Measurements from ENCODE around the gene LEAP2. TPM values are rescaled to one million over a fixed set of nuclear protein-coding genes. Genes with fewer than 3 reads are reported as not detected.
A peak's percentile ranks its signal among the peaks of the same experiment; 100 is the strongest.

LEAP2 gene
- 4.1 and 4.8 TPM in 2 replicates for polyA plus RNA-seq (2011; rRNA removed)
- 0.76 and 0.95 TPM in 2 replicates for polyA plus RNA-seq (2012; cell fraction: cytosol; rRNA removed)
- polyA plus RNA-seq (2012; cell fraction: nucleus; rRNA removed), result 2.8 and 3.7 TPM in 2 replicates
- 1.6 to 2.1 TPM (median 2.0 TPM) in 3 replicates for polyA plus RNA-seq (2017; fragmentation: RNase III; extraction: RNeasy Plus Mini Kit Qiagen cat#74134 plus additional on column Dnase treatment)
- 1.6 and 2.5 TPM in 2 replicates for polyA minus RNA-seq (2011; rRNA and poly(A)+ RNA removed)

- H3K27ac ChIP-seq, result no peak within 1 kb of the TSS
- ATAC-seq (peak in 1 of 2 experiments; percentile 11; a peak in 2 of 6 replicates), FAIRE-seq (no peak), DNase-seq (ENCODE audit: low read depth in 1 of 2, low spot score in 1 of 2) (peak in 1 of 2 experiments; percentile 15)
- ChIA-PET CTCF (interaction anchor here (0.7 to 5.7 kb wide), 4 partner anchors 9 to 203 kb away, joined by 3 to 24 read pairs (median 13); partner anchors contain the start of gene SHROOM1), POLR2A (no interaction called here)
- WGBS (ENCODE audit: missing lambda C conversion rate), result 60% methylated on average over 6 of the region's 6 CpGs
- H3K9me3 ChIP-seq, result no peaks in the 10 kb centered on the region
- no peak for TF ChIP-seq FOSB (CRISPR knock-in tag; IDR thresholded peaks at IDR 0.05)
- TF ChIP-seq EP300 (IDR thresholded peaks at IDR 0.05), result no peak
- TF ChIP-seq REST (IDR thresholded peaks at IDR 0.05), result no peak
- no peak for TF ChIP-seq E2F6 (IDR thresholded peaks at IDR 0.05; ENCODE audit: borderline replicate concordance, low read depth)
- no peak for TF ChIP-seq GATA3 (IDR thresholded peaks at IDR 0.05; ENCODE audit: borderline replicate concordance)
- TF ChIP-seq SREBF2 (IDR thresholded peaks at IDR 0.05), result no peak
- no peak for TF ChIP-seq RFX5 (IDR thresholded peaks at IDR 0.05)
- TF ChIP-seq MYC (IDR thresholded peaks at IDR 0.05; ENCODE audit: borderline replicate concordance, low read length), result no peak
- no peak for TF ChIP-seq BCL3 (IDR thresholded peaks at IDR 0.05)
- no peak for TF ChIP-seq EHF (CRISPR knock-in tag; IDR thresholded peaks at IDR 0.05)
- TF ChIP-seq RARB (CRISPR knock-in tag; IDR thresholded peaks at IDR 0.05), result no peak
- TF ChIP-seq FOSL2 (IDR thresholded peaks at IDR 0.05), result no peak
- no peak for TF ChIP-seq FOSL2 (CRISPR knock-in tag; IDR thresholded peaks at IDR 0.05)
- peaks cover 7% of the 10 kb centered on the region; the same call in 2 of the 3 replicates for H3K4me1 ChIP-seq
- H3K4me3 ChIP-seq, result no peak within 1 kb of the TSS
- no peak within 1 kb of the TSS for H3K4me2 ChIP-seq
Observed at GRCh38 chr5:132873119-132873929, at the start of gene LEAP2. Gene LEAP2, plus strand, starts transcription at chr5:132873668. Its CDS starts 27 bp downstream, at chr5:132873695.

- CTCF ChIA-PET, result interaction anchor here (0.6 to 7.8 kb wide), 11 partner anchors 9 to 463 kb away, joined by 3 to 64 read pairs (median 6); partner anchors contain the start of genes CCNI2, GDF9 and UQCRQ
- H3K9me3 ChIP-seq, result no peaks in the 10 kb centered on the region
- DNase-seq (ENCODE audit: low read depth in 1 of 2, low spot score in 1 of 2), result no peak
- H3K4me3 ChIP-seq, result no peak overlapping the region
- no peak for FAIRE-seq
- WGBS (ENCODE audit: missing lambda C conversion rate), result 89% methylated on average over 3 of the region's 3 CpGs
- H3K27ac ChIP-seq, result no peak overlapping the region
- POLR2A ChIA-PET, result no interaction called here
- H3K4me1 ChIP-seq, result peaks cover 4% of the 10 kb centered on the region; the same call in 1 of the 3 replicates
- no peak for ATAC-seq
- TF ChIP-seq EHMT2 (IDR thresholded peaks at IDR 0.05; ENCODE audit: low read depth) (no peak), FOSL2 (IDR thresholded peaks at IDR 0.05) (no peak), FOSL2 (CRISPR knock-in tag; IDR thresholded peaks at IDR 0.05) (no peak), HEYL (CRISPR knock-in tag; IDR thresholded peaks at IDR 0.05) (no peak), RAD21 (conservative IDR thresholded peaks at IDR 0.05 in 1 of 2, IDR thresholded peaks at IDR 0.05 in 1 of 2) (no peak), RCOR1 (IDR thresholded peaks at IDR 0.05; ENCODE audit: low read depth, low read length) (no peak)
- no peak overlapping the region for H3K4me2 ChIP-seq
Observed at GRCh38 chr5:132824426-132824825, 49.0 kb upstream of the LEAP2 start.
